NCI-H1436 treated with DMSO at 0.1 percent for 48 hours (cell line): Measurements from ENCODE around the gene KHSRP.
"Not testable (repeated sequence)": the region's sequence is repeated elsewhere in the genome, so short reads cannot be mapped to it uniquely, and the experiment has no call there.

ENCODE experiments used
- DNase-seq: peaks from one replicate; lab custom pipeline; 2025; lab: John Stamatoyannopoulos, UW

Gene KHSRP

GRCh38 chr19:6451583-6452222 is 27.1 kb upstream of the KHSRP start:
- no peak for DNase-seq

- DNase-seq, result no peak
These were observed 25.6 kb upstream of the KHSRP start for GRCh38 chr19:6450166-6450565.

- DNase-seq, result no peak
These were observed 23.4 kb upstream of the KHSRP start for GRCh38 chr19:6448045-6448444.

GRCh38 chr19:6446452-6446851 is 21.8 kb upstream of the KHSRP start:
- no peak for DNase-seq

GRCh38 chr19:6443986-6444385 is 19.4 kb upstream of the KHSRP start:
- DNase-seq, result no peak

GRCh38 chr19:6442087-6442688 is 17.6 kb upstream of the KHSRP start:
- no peak for DNase-seq

- DNase-seq, result no peak
These were observed 16.3 kb upstream of the KHSRP start for GRCh38 chr19:6440905-6441304.

- no peak for DNase-seq
These were observed 15.1 kb upstream of the KHSRP start for GRCh38 chr19:6439743-6440142.

GRCh38 chr19:6433663-6434062 is 9.1 kb upstream of the KHSRP start, which contains the start of gene SLC25A41:
Gene SLC25A41, minus strand, starts transcription at chr19:6433763. Its CDS starts 70 bp downstream, at chr19:6433693.
- DNase-seq, result no peak

- no peak for DNase-seq
These were observed 8.6 kb upstream of the KHSRP start for GRCh38 chr19:6433165-6433564.

GRCh38 chr19:6431891-6432290 is 7.3 kb upstream of the KHSRP start:
- DNase-seq, result no peak

GRCh38 chr19:6429419-6430221 is 5.0 kb upstream of the KHSRP start:
- no peak for DNase-seq

GRCh38 chr19:6428692-6429418 is 4.2 kb upstream of the KHSRP start:
- not testable (repeated sequence) for DNase-seq

GRCh38 chr19:6427131-6427530 is 2.5 kb upstream of the KHSRP start:
- DNase-seq, result no peak

- no peak for DNase-seq
These were observed 1.4 kb upstream of the KHSRP start for GRCh38 chr19:6425732-6426620.

GRCh38 chr19:6424939-6425731 is 524 bp upstream of the KHSRP start:
- DNase-seq, result peak; percentile 100

- DNase-seq, result no peak
These were observed 964 bp downstream of the KHSRP start for GRCh38 chr19:6423499-6424194.

GRCh38 chr19:6421075-6422014 is 3.3 kb downstream of the KHSRP start:
- no peak for DNase-seq

GRCh38 chr19:6418562-6418932 is 6.1 kb downstream of the KHSRP start:
- DNase-seq, result no peak
